ENCODE measurements around the gene KCNJ12. TPM values are rescaled to one million over a fixed set of nuclear protein-coding genes. Genes with fewer than 3 reads are reported as not detected.
"Not testable (repeated sequence)": the region's sequence is repeated elsewhere in the genome, so short reads cannot be mapped to it uniquely, and the experiment has no call there.

Gene KCNJ12
- total and polyA plus RNA-seq, 12 donors = 2.8 to 14.7 (median 8.5) TPM

GRCh38 chr17:21436481-21436880 lies 60.3 kb downstream of the KCNJ12 start:
- not testable (repeated sequence) for DNase-seq, H3K4me3 ChIP-seq, H3K36me3 ChIP-seq, H3K27ac ChIP-seq, H3K4me1 ChIP-seq, H3K27me3 ChIP-seq, H3K9me3 ChIP-seq
- intact Hi-C loops (cut with DNase I) = loop anchor here in 1 of 10 donors (10.0 kb wide), 1 partner anchor 62 kb away; the partner anchor contains the start of gene KCNJ12
- WGBS, 2 donors = 70 to 71% methylated on average over 6 to 7 of the region's 7 CpGs
- ATAC-seq = peak in 1 of 8 donors; percentile 6

GRCh38 chr17:21436883-21437836 lies 61.0 kb downstream of the KCNJ12 start:
- intact Hi-C loops (cut with DNase I) = loop anchor here in 1 of 10 donors (10.0 kb wide), 1 partner anchor 62 kb away; the partner anchor contains the start of gene KCNJ12
- not testable (repeated sequence) for H3K36me3 ChIP-seq, DNase-seq, H3K4me3 ChIP-seq, H3K9me3 ChIP-seq, H3K27ac ChIP-seq, H3K4me1 ChIP-seq, H3K27me3 ChIP-seq
- 63 to 65% methylated on average over 15 of the region's 15 CpGs for WGBS, 2 donors
- ATAC-seq = peak in 1 of 8 donors; percentile 22

- 74 to 76% methylated on average over 4 to 5 of the region's 6 CpGs for WGBS, 2 donors
- not testable (repeated sequence) for ATAC-seq
Observed at GRCh38 chr17:21438316-21439014, 62.3 kb downstream of the KCNJ12 start.

GRCh38 chr17:21439015-21439336 lies 62.8 kb downstream of the KCNJ12 start:
- H3K4me3 ChIP-seq, H3K9me3 ChIP-seq, H3K27me3 ChIP-seq, H3K36me3 ChIP-seq, DNase-seq, H3K27ac ChIP-seq, H3K4me1 ChIP-seq: not testable (repeated sequence)
- intact Hi-C loops (cut with DNase I) = loop anchor here in 1 of 10 donors (10.0 kb wide), 1 partner anchor 64 kb away; the partner anchor contains the start of gene KCNJ12
- ATAC-seq = peak in 2 of 8 donors; percentile 33 to 51
- 77 to 85% methylated on average over 3 of the region's 5 CpGs for WGBS, 2 donors

More at GRCh38 chr17:21438316-21439014, 62.3 kb downstream of the KCNJ12 start:
- not testable (repeated sequence) for H3K4me1 ChIP-seq, DNase-seq, H3K4me3 ChIP-seq, H3K36me3 ChIP-seq, H3K9me3 ChIP-seq, H3K27me3 ChIP-seq, H3K27ac ChIP-seq
- intact Hi-C loops (cut with DNase I) = loop anchor here in 1 of 10 donors (10.0 kb wide), 1 partner anchor 64 kb away; the partner anchor contains the start of gene KCNJ12

- intact Hi-C loops (cut with DNase I) = loop anchor here in 1 of 10 donors (5.0 kb wide), 1 partner anchor 168 kb away; no protein-coding TSS in a partner anchor
- WGBS, 2 donors = 87% methylated on average over 9 of the region's 9 CpGs
- no peaks in the 10 kb centered on the region for H3K4me1 ChIP-seq
- TF ChIP-seq CTCF (IDR thresholded peaks at IDR 0.05) = no peak
- ATAC-seq = peak in 1 of 8 donors; percentile 13
- H3K4me3 ChIP-seq = no peak overlapping the region
- H3K36me3 ChIP-seq = no peaks in the 10 kb centered on the region
- no peaks in the 10 kb centered on the region for H3K9me3 ChIP-seq
- no peak overlapping the region for H3K27ac ChIP-seq
- DNase-seq = no peak
- peaks cover 0 to under 1% (median 0%) of the 10 kb centered on the region in 7 donors for H3K27me3 ChIP-seq
Observed at GRCh38 chr17:21445091-21445650, 69.0 kb downstream of the KCNJ12 start.

- intact Hi-C loops (cut with DNase I) = loop anchor here in 1 of 10 donors (5.0 kb wide), 1 partner anchor 170 kb away; no protein-coding TSS in a partner anchor
- H3K9me3 ChIP-seq, H3K27me3 ChIP-seq, H3K4me1 ChIP-seq, DNase-seq, H3K36me3 ChIP-seq, H3K27ac ChIP-seq, H3K4me3 ChIP-seq, ATAC-seq: not testable (repeated sequence)
- WGBS, 2 donors = 81 to 86% methylated on average over 4 of the region's 4 CpGs
Observed at GRCh38 chr17:21447552-21447951, 71.4 kb downstream of the KCNJ12 start.
